A673 (cell line): ENCODE measurements around the gene MTERF1. TPM values are rescaled to one million over a fixed set of nuclear protein-coding genes. Genes with fewer than 3 reads are reported as not detected.
"Not testable (repeated sequence)": the region's sequence is repeated elsewhere in the genome, so short reads cannot be mapped to it uniquely, and the experiment has no call there.

ENCODE experiments used
- BruUV-seq: library from RNA; stranded (reverse); fragments of 400-500 nt; replicated peaks from 2 replicates; lab custom pipeline; 2021; lab: Mats Ljungman, UMichigan
- CTCF ChIA-PET: fragments of 300-600 bp; sonication (Branson Sonifier 250); formaldehyde crosslinking; loops from one replicate; lab custom pipeline; 2022; ENCODE audit warnings: antibody characterized with exemption; lab: Charles Lee
- POLR2A ChIA-PET: fragments of 300-600 bp; sonication (Branson Sonifier 250); formaldehyde crosslinking; loops from one replicate; lab custom pipeline; 2022; ENCODE audit warnings: antibody characterized with exemption; ENCODE audit not compliant: low non-redundant PET; lab: Charles Lee
- DNase-seq: peaks from one replicate; pipeline ENCODE4 v3.0.0-alpha.2; 2015; ENCODE audit warnings: low spot score
- H3K27ac ChIP-seq: fragments of 200-600 bp; sonication (generic); 2 replicates; pipeline ENCODE4 v1.5.1; 2016; ENCODE audit warnings: mixed run types, low read depth, mild to moderate bottlenecking, mixed read lengths, antibody characterized with exemption, low read length; ENCODE audit not compliant: poor library complexity, severe bottlenecking
- H3K27me3 ChIP-seq: fragments of 200-600 bp; sonication (generic); replicated peaks from 2 replicates; pipeline ENCODE4 v1.6.1; 2017; ENCODE audit warnings: mixed run types, low read depth, mild to moderate bottlenecking, mixed read lengths, antibody characterized with exemption, low read length; ENCODE audit not compliant: insufficient read depth, poor library complexity
- H3K36me3 ChIP-seq: fragments of 200-600 bp; sonication (generic); 2 replicates; pipeline ENCODE4 v1.6.1; 2016; ENCODE audit warnings: mixed run types, mild to moderate bottlenecking, mixed read lengths, antibody characterized with exemption, low read length; ENCODE audit not compliant: insufficient read depth, poor library complexity, severe bottlenecking
- H3K4me1 ChIP-seq: fragments of 200-600 bp; sonication (generic); 2 replicates; pipeline ENCODE4 v1.6.1; 2017; ENCODE audit warnings: mixed run types, mild to moderate bottlenecking, mixed read lengths, antibody characterized with exemption, low read length; ENCODE audit not compliant: insufficient read depth, poor library complexity, severe bottlenecking
- H3K4me3 ChIP-seq: fragments of 200-600 bp; sonication (generic); 2 replicates; pipeline ENCODE4 v1.5.1; 2016; ENCODE audit warnings: low read depth, mixed run types, mild to moderate bottlenecking, mixed read lengths, low read length; ENCODE audit not compliant: poor library complexity, severe bottlenecking
- H3K9me3 ChIP-seq: fragments of 200-600 bp; sonication (generic); 2 replicates; pipeline ENCODE4 v1.6.1; 2016; ENCODE audit warnings: mixed run types, low read depth, mild to moderate bottlenecking, mixed read lengths, antibody characterized with exemption, low read length; ENCODE audit not compliant: poor library complexity, severe bottlenecking
- CTCF ChIP-seq: fragments of 300-800, 200-600 bp; sonication (generic); conservative IDR thresholded peaks from 2 replicates; pipeline ENCODE4 v1.5.1; 2017; ENCODE audit warnings: low read depth, mild to moderate bottlenecking, antibody characterized with exemption, low read length, moderate library complexity, mixed read lengths
- EZH2 ChIP-seq: fragments of 200-600 bp; sonication (generic); IDR thresholded peaks from 2 replicates; pipeline ENCODE4 v1.6.1; 2017; ENCODE audit warnings: borderline replicate concordance, low read depth, mild to moderate bottlenecking, mixed read lengths, antibody characterized with exemption, low read length; ENCODE audit not compliant: poor library complexity, severe bottlenecking
- intact Hi-C: fragments of 100-400 bp; cut with micrococcal nuclease; formaldehyde crosslinking; loops from one replicate; pipeline ENCODE4 v1.10.0; 2022; ENCODE audit not compliant: unreplicated experiment
- total RNA-seq: library from RNA; stranded (reverse); gene quantifications from 2 replicates; pipeline ENCODE4 v1.2.3, GENCODE V29; 2021

MTERF1 gene
- total RNA-seq, 1 experiment from 2014 or later = 31.9 TPM

- Histone ChIP-seq H3K9me3 (no peaks in the 10 kb centered on the region), H3K4me1 (peaks cover 9% of the 10 kb centered on the region), H3K36me3 (no peaks in the 10 kb centered on the region), H3K27me3 (no peaks in the 10 kb centered on the region), H3K4me3 (no peak overlapping the region), H3K27ac (no peak overlapping the region)
- no peak for TF ChIP-seq CTCF
- no peak for TF ChIP-seq EZH2
- no TSS peak for BruUV-seq
- intact Hi-C loops = no loop called here
- ChIA-PET CTCF (no interaction called here), POLR2A (no interaction called here)
- no peak for DNase-seq
Measured at GRCh38 chr7:91892821-91893340, 12.4 kb upstream of the MTERF1 start.

- Histone ChIP-seq H3K4me3 (no peak overlapping the region), H3K9me3 (no peaks in the 10 kb centered on the region), H3K27me3 (no peaks in the 10 kb centered on the region), H3K27ac (no peak overlapping the region), H3K36me3 (no peaks in the 10 kb centered on the region), H3K4me1 (peaks cover 9% of the 10 kb centered on the region)
- POLR2A ChIA-PET = no interaction called here
- BruUV-seq = no TSS peak
- intact Hi-C loops = no loop called here
- no peak for TF ChIP-seq EZH2
- TF ChIP-seq CTCF = no peak
- CTCF ChIA-PET = no interaction called here
- DNase-seq = no peak
Measured at GRCh38 chr7:91892099-91892705, 11.7 kb upstream of the MTERF1 start.

GRCh38 chr7:91888271-91889175, 8.0 kb upstream of the MTERF1 start:
- H3K27ac ChIP-seq, H3K4me3 ChIP-seq, H3K9me3 ChIP-seq, DNase-seq, BruUV-seq, POLR2A ChIA-PET, CTCF ChIA-PET, H3K36me3 ChIP-seq, H3K27me3 ChIP-seq, intact Hi-C loops: not testable (repeated sequence)
- H3K4me1 ChIP-seq = peaks cover 18% of the 10 kb centered on the region

GRCh38 chr7:91887336-91888213, 7.1 kb upstream of the MTERF1 start:
- H3K4me1 ChIP-seq = peaks cover 14% of the 10 kb centered on the region
- intact Hi-C loops, DNase-seq, H3K36me3 ChIP-seq, H3K9me3 ChIP-seq, CTCF ChIA-PET, POLR2A ChIA-PET, H3K4me3 ChIP-seq, H3K27ac ChIP-seq, H3K27me3 ChIP-seq, BruUV-seq: not testable (repeated sequence)
